Measurements from ENCODE around the gene CFAP99.

Gene CFAP99

GRCh38 chr4:2432004-2432403, 13.2 kb downstream of the CFAP99 start:
- FAIRE-seq = no peak

- FAIRE-seq = no peak
Measured at GRCh38 chr4:2432991-2433530, 14.3 kb downstream of the CFAP99 start.

- no peak for FAIRE-seq
Measured at GRCh38 chr4:2433609-2434350, 15.0 kb downstream of the CFAP99 start.

GRCh38 chr4:2434420-2434819, 15.7 kb downstream of the CFAP99 start:
- no peak for FAIRE-seq

GRCh38 chr4:2436301-2436700, 17.5 kb downstream of the CFAP99 start:
- no peak for FAIRE-seq

GRCh38 chr4:2436761-2437474, 18.2 kb downstream of the CFAP99 start:
- FAIRE-seq = no peak

GRCh38 chr4:2437475-2438215, 18.9 kb downstream of the CFAP99 start:
- FAIRE-seq = no peak

GRCh38 chr4:2438822-2439718, 20.3 kb downstream of the CFAP99 start:
- FAIRE-seq = no peak

GRCh38 chr4:2441393-2442174, 22.8 kb downstream of the CFAP99 start:
- FAIRE-seq = no peak

- no peak for FAIRE-seq
Measured at GRCh38 chr4:2442175-2442993, 23.6 kb downstream of the CFAP99 start.

- FAIRE-seq = no peak
Measured at GRCh38 chr4:2443061-2443730, 24.4 kb downstream of the CFAP99 start.

GRCh38 chr4:2443956-2444740, 25.4 kb downstream of the CFAP99 start:
- no peak for FAIRE-seq

GRCh38 chr4:2445130-2445529, 26.4 kb downstream of the CFAP99 start:
- FAIRE-seq = no peak

GRCh38 chr4:2445571-2445970, 26.8 kb downstream of the CFAP99 start:
- FAIRE-seq = no peak

- FAIRE-seq = no peak
Measured at GRCh38 chr4:2446656-2447564, 28.2 kb downstream of the CFAP99 start.

GRCh38 chr4:2448589-2448988, 29.8 kb downstream of the CFAP99 start:
- FAIRE-seq = no peak

- FAIRE-seq = no peak
Measured at GRCh38 chr4:2449051-2449450, 30.3 kb downstream of the CFAP99 start.

Data from colon (tissue), 2 donors.